ENCODE measurements around the gene ACVR1B.

Gene ACVR1B

GRCh38 chr12:51951199-51951842, at the start of gene ACVR1B:
TSS of gene ACVR1B (plus strand) at chr12:51951699. CDS start at chr12:51951744, 45 bp downstream.
- Mint-ChIP-seq H3K27ac (peak within 1 kb of the TSS; percentile 85), H3K27me3 (peaks cover 8% of the 10 kb centered on the region), H3K4me3 (peak within 1 kb of the TSS; percentile 85), H3K36me3 (ENCODE audit: low read depth) (no peaks in the 10 kb centered on the region), H3K9me3 (no peaks in the 10 kb centered on the region), H3K4me1 (ENCODE audit: low read depth) (peaks cover 43% of the 10 kb centered on the region)
- peak; percentile 92 for DNase-seq

DNA sequence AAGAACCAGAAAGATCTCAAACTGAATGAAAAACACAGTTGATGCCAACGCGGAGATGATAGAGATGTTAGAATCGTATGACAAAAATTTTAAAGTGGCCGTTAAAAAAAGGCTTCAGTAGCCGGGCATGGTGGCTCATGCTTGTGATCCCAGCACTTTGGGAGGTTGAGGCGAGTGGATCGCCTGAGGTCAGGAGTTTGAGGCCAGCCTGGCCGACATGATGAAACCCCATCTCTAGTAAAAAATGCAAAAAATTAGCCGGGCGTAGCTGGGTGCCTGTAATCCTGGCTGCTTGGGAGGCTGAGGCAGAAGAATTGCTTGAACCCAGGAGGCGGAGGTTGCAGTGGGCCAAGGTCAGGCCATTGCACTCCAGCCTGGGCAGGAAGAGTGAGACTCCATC, 49.6 kb upstream of the ACVR1B start:
- H3K27me3 Mint-ChIP-seq = peaks cover 8% of the 10 kb centered on the region
- no peaks in the 10 kb centered on the region for H3K9me3 Mint-ChIP-seq
- no peaks in the 10 kb centered on the region for H3K36me3 Mint-ChIP-seq (ENCODE audit: low read depth)
- no peak overlapping the region for H3K4me3 Mint-ChIP-seq
- no peaks in the 10 kb centered on the region for H3K4me1 Mint-ChIP-seq (ENCODE audit: low read depth)
- H3K27ac Mint-ChIP-seq = no peak overlapping the region
- DNase-seq = no peak

GRCh38 chr12:51904951-51905470, 46.5 kb upstream of the ACVR1B start:
- H3K4me1 Mint-ChIP-seq (ENCODE audit: low read depth) = no peaks in the 10 kb centered on the region
- H3K36me3 Mint-ChIP-seq (ENCODE audit: low read depth) = no peaks in the 10 kb centered on the region
- H3K27ac Mint-ChIP-seq = no peak overlapping the region
- peaks cover 26% of the 10 kb centered on the region for H3K27me3 Mint-ChIP-seq
- no peak overlapping the region for H3K4me3 Mint-ChIP-seq
- H3K9me3 Mint-ChIP-seq = no peaks in the 10 kb centered on the region
- DNase-seq = no peak

DNA sequence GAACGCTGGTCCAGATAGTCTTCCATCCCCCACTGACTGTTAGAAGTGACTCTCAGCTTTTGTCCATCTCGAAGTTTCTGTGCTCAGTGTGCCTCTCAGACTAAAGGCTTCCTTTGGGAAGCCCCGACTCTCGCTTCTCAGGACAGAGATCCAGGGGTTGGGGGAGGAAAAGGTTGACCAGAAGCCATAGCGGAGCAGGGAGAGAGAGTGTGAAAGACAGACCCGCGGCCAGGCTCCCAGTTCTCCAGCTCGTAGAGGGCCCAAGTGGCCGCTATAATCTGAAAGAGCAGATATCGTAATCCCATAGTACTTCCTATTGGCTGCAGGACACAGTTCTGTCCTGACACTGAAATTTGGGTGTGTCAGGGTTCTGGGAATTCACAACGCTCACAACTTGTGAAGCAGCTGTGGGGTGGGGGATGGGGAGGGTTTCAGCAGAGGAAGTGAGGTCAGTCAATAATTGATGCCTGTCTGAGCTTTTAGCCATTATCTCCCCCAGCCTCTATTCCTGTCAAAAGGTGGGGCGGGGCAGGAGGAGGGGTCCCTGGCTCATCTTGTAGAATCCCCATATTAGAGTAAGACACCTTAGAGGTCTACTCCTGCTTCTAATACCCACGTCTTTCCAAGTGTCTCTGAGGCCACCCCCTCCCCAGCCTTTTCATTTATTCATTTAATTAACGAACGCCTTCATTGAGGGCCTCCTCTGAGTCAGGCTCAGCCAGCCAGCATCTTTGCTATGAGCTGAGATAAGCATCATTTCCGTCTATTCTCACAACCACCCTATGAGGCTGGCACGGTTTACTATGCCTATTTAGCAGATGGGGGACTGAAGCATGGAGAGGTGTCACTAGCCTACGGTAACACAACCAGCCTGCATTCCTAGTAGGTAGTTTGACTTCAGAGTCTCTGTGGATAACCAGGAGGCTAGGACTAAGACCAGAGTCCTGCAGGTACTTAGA, 45.7 kb upstream of the ACVR1B start:
- Mint-ChIP-seq H3K4me3 (no peak overlapping the region), H3K27ac (no peak overlapping the region), H3K9me3 (no peaks in the 10 kb centered on the region), H3K27me3 (peaks cover 26% of the 10 kb centered on the region), H3K36me3 (ENCODE audit: low read depth) (no peaks in the 10 kb centered on the region), H3K4me1 (ENCODE audit: low read depth) (no peaks in the 10 kb centered on the region)
- no peak for DNase-seq

DNA sequence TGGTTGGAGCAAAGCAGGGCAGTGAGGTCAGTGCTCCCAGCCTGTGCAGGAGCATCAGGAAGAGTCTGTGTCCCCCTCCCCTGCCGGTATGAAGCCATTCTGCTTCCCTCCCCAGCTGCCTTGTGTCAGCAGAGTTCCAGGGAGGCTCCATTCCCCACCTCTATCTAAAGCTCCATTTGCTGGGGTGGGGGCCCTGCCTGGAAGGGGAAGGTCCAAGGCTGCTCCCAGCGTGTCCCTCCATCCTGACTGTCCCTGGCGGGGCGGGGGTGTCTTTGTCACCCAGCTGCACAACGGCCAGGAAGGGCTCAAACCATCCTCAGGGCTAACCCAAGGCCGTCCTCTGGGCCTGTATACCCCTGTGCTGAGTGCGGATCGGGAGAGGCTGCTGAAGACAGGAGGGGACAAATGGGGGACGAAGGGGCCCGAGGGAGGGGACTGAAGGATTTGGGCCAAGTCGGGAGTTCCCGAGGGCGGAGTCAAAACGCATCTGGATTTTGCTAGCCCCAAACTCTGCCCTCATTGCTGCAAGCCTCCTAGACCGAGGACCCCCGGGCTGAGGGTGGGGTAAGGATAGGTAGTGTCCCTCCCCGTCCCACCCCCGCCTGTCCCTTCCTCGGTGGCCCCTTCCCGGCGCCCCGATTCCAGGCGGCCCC, 44.9 kb upstream of the ACVR1B start:
- Mint-ChIP-seq H3K4me1 (ENCODE audit: low read depth) (no peaks in the 10 kb centered on the region), H3K27ac (no peak overlapping the region), H3K27me3 (peaks cover 26% of the 10 kb centered on the region), H3K9me3 (no peaks in the 10 kb centered on the region), H3K36me3 (ENCODE audit: low read depth) (no peaks in the 10 kb centered on the region), H3K4me3 (no peak overlapping the region)
- no peak for DNase-seq

DNA sequence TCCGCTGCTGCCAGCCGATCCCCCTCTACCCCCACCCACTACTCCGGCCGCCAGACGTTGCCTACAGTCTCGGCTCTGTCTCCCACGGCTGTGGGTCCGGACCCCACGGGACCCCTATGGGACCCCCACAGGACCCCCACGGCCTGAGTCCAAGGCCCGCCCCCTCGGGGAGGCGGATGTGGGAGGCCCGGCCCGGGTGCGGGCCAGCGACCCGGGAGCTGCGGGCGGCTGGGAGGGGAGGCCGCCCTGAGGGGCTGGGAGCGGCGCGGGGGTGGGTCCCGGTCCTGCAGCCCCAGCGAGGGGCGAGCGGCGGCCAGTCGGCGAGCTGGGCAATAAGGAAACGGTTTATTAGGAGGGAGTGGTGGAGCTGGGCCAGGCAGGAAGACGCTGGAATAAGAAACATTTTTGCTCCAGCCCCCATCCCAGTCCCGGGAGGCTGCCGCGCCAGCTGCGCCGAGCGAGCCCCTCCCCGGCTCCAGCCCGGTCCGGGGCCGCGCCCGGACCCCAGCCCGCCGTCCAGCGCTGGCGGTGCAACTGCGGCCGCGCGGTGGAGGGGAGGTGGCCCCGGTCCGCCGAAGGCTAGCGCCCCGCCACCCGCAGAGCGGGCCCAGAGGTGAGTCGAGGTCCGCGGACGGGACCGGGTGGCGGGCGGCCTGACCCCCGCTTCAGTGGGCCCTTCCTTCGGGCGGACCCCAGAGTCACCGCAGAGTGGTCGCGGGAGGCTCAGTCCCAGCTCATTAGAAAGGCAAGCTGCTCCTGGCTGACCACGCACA, 44.2 kb upstream of the ACVR1B start, which contains the start of gene ACVRL1:
Gene ACVRL1, plus strand, starts transcription at position 422 of the 773 bp plus-strand sequence. CDS start 4,971 bp downstream, outside the sequence.
- no peak within 1 kb of the TSS for H3K27ac Mint-ChIP-seq
- H3K4me1 Mint-ChIP-seq (ENCODE audit: low read depth) = no peaks in the 10 kb centered on the region
- H3K9me3 Mint-ChIP-seq = no peaks in the 10 kb centered on the region
- peaks cover 26% of the 10 kb centered on the region for H3K27me3 Mint-ChIP-seq
- DNase-seq = no peak
- no peak within 1 kb of the TSS for H3K4me3 Mint-ChIP-seq
- no peaks in the 10 kb centered on the region for H3K36me3 Mint-ChIP-seq (ENCODE audit: low read depth)

- no peaks in the 10 kb centered on the region for H3K4me1 Mint-ChIP-seq (ENCODE audit: low read depth)
- peaks cover 29% of the 10 kb centered on the region for H3K27me3 Mint-ChIP-seq
- no peak overlapping the region for H3K27ac Mint-ChIP-seq
- DNase-seq = no peak
- no peaks in the 10 kb centered on the region for H3K9me3 Mint-ChIP-seq
- no peaks in the 10 kb centered on the region for H3K36me3 Mint-ChIP-seq (ENCODE audit: low read depth)
- H3K4me3 Mint-ChIP-seq = no peak overlapping the region
Observed at GRCh38 chr12:51907856-51908425, 43.6 kb upstream of the ACVR1B start.

DNA sequence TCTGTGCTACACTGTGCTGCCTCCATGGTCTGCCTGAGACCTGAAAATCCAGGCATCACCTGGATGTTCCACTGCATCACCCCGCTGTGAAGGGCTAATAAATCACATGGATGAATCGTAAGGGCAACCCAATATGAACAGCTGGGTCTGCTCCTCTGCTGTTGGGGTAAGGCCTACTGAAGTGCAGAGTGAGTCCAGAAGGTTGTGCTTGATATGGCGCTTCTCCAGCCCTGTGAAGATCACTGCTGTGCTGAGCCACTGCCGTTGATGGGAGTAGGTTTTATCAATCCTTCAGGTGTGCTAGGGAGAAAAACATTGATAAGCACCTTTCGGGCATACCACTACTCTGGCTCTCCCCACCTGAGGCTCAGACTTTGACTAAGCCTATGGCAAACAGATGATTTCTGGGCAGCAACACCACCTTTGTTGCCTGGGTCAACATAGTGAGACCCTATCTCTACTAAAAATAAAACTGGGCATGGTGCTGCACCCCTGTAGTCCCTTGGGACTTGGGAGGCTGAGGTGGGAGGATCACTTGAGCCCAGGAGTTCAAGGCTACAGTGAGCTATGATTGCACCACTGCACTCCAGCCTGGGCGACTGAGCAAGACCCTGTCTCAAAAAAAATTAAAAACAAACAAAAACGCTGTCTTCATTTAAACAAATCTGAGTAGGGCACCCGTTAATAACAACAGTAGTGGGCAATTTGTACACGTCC, 42.5 kb upstream of the ACVR1B start:
- no peaks in the 10 kb centered on the region for H3K4me1 Mint-ChIP-seq (ENCODE audit: low read depth)
- no peaks in the 10 kb centered on the region for H3K9me3 Mint-ChIP-seq
- H3K27ac Mint-ChIP-seq = no peak overlapping the region
- H3K36me3 Mint-ChIP-seq (ENCODE audit: low read depth) = no peaks in the 10 kb centered on the region
- no peak for DNase-seq
- no peak overlapping the region for H3K4me3 Mint-ChIP-seq
- H3K27me3 Mint-ChIP-seq = peaks cover 29% of the 10 kb centered on the region

GRCh38 chr12:51910168-51910567, 41.3 kb upstream of the ACVR1B start:
- Mint-ChIP-seq H3K27ac (no peak overlapping the region), H3K27me3 (peaks cover 29% of the 10 kb centered on the region), H3K4me3 (no peak overlapping the region), H3K4me1 (ENCODE audit: low read depth) (no peaks in the 10 kb centered on the region), H3K36me3 (ENCODE audit: low read depth) (no peaks in the 10 kb centered on the region), H3K9me3 (no peaks in the 10 kb centered on the region)
- no peak for DNase-seq

- no peak overlapping the region for H3K27ac Mint-ChIP-seq
- H3K9me3 Mint-ChIP-seq = no peaks in the 10 kb centered on the region
- no peaks in the 10 kb centered on the region for H3K36me3 Mint-ChIP-seq (ENCODE audit: low read depth)
- no peaks in the 10 kb centered on the region for H3K4me1 Mint-ChIP-seq (ENCODE audit: low read depth)
- no peak for DNase-seq
- no peak overlapping the region for H3K4me3 Mint-ChIP-seq
- peaks cover 29% of the 10 kb centered on the region for H3K27me3 Mint-ChIP-seq
Observed at GRCh38 chr12:51910691-51911090, 40.8 kb upstream of the ACVR1B start.

GRCh38 chr12:51911307-51911706, 40.2 kb upstream of the ACVR1B start:
- no peaks in the 10 kb centered on the region for H3K9me3 Mint-ChIP-seq
- H3K36me3 Mint-ChIP-seq (ENCODE audit: low read depth) = no peaks in the 10 kb centered on the region
- H3K27me3 Mint-ChIP-seq = peaks cover 25% of the 10 kb centered on the region
- H3K27ac Mint-ChIP-seq = no peak overlapping the region
- no peaks in the 10 kb centered on the region for H3K4me1 Mint-ChIP-seq (ENCODE audit: low read depth)
- DNase-seq = no peak
- no peak overlapping the region for H3K4me3 Mint-ChIP-seq

DNA sequence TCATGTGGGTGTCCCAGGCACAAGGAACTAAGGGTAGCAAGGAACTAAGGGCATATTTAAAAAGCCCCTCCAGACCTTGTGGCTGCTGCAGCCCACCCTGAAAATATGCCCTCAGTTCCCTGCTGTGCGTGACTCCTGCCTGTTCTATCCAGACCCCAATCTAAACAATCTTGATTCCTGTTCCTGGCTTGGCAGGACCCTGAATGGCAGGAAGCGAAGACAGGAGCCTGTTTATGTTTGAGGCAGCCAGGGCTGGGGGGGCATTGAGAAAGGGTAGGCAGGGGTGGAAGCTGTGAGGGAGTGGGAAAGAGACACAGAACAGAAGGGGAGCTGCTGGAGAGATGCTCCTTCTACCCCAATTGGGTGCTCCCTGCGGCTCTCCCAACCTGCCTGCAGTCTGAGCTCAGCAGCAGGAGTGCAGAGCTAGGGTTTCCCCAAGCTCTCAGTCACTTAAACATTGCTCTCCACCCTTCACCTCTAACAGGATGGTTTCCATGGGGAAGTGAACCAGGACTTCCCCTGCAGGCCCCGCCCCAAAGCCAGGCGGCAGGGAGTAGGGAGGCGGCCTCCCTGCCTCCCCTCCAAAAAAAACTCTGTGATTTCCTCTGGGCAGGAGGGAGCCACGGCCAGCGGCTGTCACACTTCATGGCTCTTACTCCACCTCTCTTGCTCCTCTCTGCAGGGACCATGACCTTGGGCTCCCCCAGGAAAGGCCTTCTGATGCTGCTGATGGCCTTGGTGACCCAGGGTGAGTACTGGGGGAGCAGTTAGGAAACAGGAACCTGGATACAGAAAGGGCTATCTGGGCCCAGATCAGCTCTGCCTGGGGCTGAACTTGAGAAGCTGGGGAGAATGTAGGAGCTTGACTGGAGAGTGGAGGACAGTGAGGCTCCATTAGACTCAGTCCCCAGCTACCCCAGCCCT, 39.4 kb upstream of the ACVR1B start:
- Mint-ChIP-seq H3K36me3 (ENCODE audit: low read depth) (no peaks in the 10 kb centered on the region), H3K4me3 (no peak overlapping the region), H3K27ac (no peak overlapping the region), H3K27me3 (peaks cover 21% of the 10 kb centered on the region), H3K9me3 (no peaks in the 10 kb centered on the region), H3K4me1 (ENCODE audit: low read depth) (no peaks in the 10 kb centered on the region)
- no peak for DNase-seq
